HepG2 (cell line): ENCODE measurements around the gene ATAD3C. TPM values are rescaled to one million over a fixed set of nuclear protein-coding genes. Genes with fewer than 3 reads are reported as not detected.

Source experiments
- ARID4A ChIP-seq: sonication (generic); formaldehyde crosslinking; IDR thresholded peaks from 2 replicates; pipeline ENCODE4 v1.5.0; 2020; ENCODE audit warnings: mild to moderate bottlenecking, missing genetic modification reagents, borderline replicate concordance
- BRCA1 ChIP-seq: sonication (generic); formaldehyde crosslinking; IDR thresholded peaks from 2 replicates; pipeline ENCODE4 v1.4.0; 2020; ENCODE audit warnings: missing genetic modification reagents
- FOSL1 ChIP-seq: sonication (generic); formaldehyde crosslinking; IDR thresholded peaks from 2 replicates; pipeline ENCODE4 v1.9.0; 2021; ENCODE audit warnings: missing genetic modification reagents, borderline replicate concordance
- HNF1A ChIP-seq, 2 experiments: sonication (generic) in 1 of 2; formaldehyde crosslinking in 1 of 2; IDR thresholded peaks; 2 replicates each; pipeline versions ENCODE4 v1.4.0 to v1.6.1; 2016 to 2020; ENCODE audit warnings: borderline replicate concordance in 1 of 2, low read depth in 1 of 2, mild to moderate bottlenecking in 1 of 2, missing genetic modification reagents in 1 of 2
- KLF11 ChIP-seq: IDR thresholded peaks from 2 replicates; pipeline ENCODE4 v1.6.1; 2016; ENCODE audit warnings: missing compliant biosample characterization
- KLF9 ChIP-seq: IDR thresholded peaks from 2 replicates; pipeline ENCODE4 v1.6.1; 2016; ENCODE audit warnings: low read depth
- MYPOP ChIP-seq: sonication (generic); formaldehyde crosslinking; IDR thresholded peaks from 2 replicates; pipeline ENCODE4 v1.8.1; 2023; ENCODE audit warnings: mild to moderate bottlenecking, moderate library complexity, missing genetic modification reagents
- POGZ ChIP-seq: sonication (generic); formaldehyde crosslinking; IDR thresholded peaks from 2 replicates; pipeline ENCODE4 v1.4.0; 2020; ENCODE audit warnings: mild to moderate bottlenecking, missing genetic modification reagents
- POLR2AphosphoS5 ChIP-seq: IDR thresholded peaks from 2 replicates; pipeline ENCODE4 v1.6.1; 2012; ENCODE audit warnings: low read depth, low read length
- PPARG ChIP-seq: conservative IDR thresholded peaks from 2 replicates; pipeline ENCODE4 v1.6.1; 2016; ENCODE audit warnings: missing biosample characterization, missing genetic modification reagents
- TRIM22 ChIP-seq: fragments of 450-650 bp; IDR thresholded peaks from 2 replicates; pipeline ENCODE4 v1.6.1; 2017
- ZBTB7A ChIP-seq: sonication (generic); formaldehyde crosslinking; IDR thresholded peaks from 2 replicates; pipeline ENCODE4 v1.8.0; 2022; ENCODE audit warnings: mild to moderate bottlenecking, missing genetic modification reagents
- ZNF101 ChIP-seq: sonication (generic); formaldehyde crosslinking; IDR thresholded peaks from 2 replicates; pipeline ENCODE4 v1.4.0; 2020; ENCODE audit warnings: mild to moderate bottlenecking, low read depth, missing genetic modification reagents, borderline replicate concordance
- ZNF317 ChIP-seq: sonication (generic); formaldehyde crosslinking; IDR thresholded peaks from 2 replicates; pipeline ENCODE4 v1.5.0; 2020; ENCODE audit warnings: mild to moderate bottlenecking, missing genetic modification reagents
- ZNF441 ChIP-seq: sonication (generic); formaldehyde crosslinking; IDR thresholded peaks from 2 replicates; pipeline ENCODE4 v1.7.0; 2021; ENCODE audit warnings: missing genetic modification reagents, borderline replicate concordance
- ZNF546 ChIP-seq: sonication (generic); formaldehyde crosslinking; conservative IDR thresholded peaks from 2 replicates; pipeline ENCODE4 v1.8.1; 2023; ENCODE audit warnings: mild to moderate bottlenecking, missing genetic modification reagents
- ZNF549 ChIP-seq: sonication (generic); formaldehyde crosslinking; IDR thresholded peaks from 2 replicates; pipeline ENCODE4 v1.5.0; 2020; ENCODE audit warnings: missing genetic modification reagents
- ZNF850 ChIP-seq: sonication (generic); formaldehyde crosslinking; conservative IDR thresholded peaks from 2 replicates; pipeline ENCODE4 v1.9.0; 2021; ENCODE audit warnings: mild to moderate bottlenecking, missing genetic modification reagents
- ZSCAN12 ChIP-seq: sonication (generic); formaldehyde crosslinking; IDR thresholded peaks from 2 replicates; pipeline ENCODE4 v1.9.0; 2021; ENCODE audit warnings: mild to moderate bottlenecking, missing genetic modification reagents
- polyA plus RNA-seq, 8 experiments: library from polyadenylated mRNA; depleted of rRNA in 3 of 8; stranded (reverse) in 7 of 8; unstranded in 1 of 8; fragments of >200 nt; fragmentation: Illumina TruSeq in 4 of 8; extraction: Trizol in 4 of 8; gene quantifications; 2 replicates each; pipeline versions ENCODE4 v1.2.1 to v1.2.3, GENCODE V29; 2011 to 2016; ENCODE audit warnings: low read depth in 4 of 8, missing spikeins in 1 of 8, mixed read lengths in 1 of 8; ENCODE audit not compliant: insufficient read depth in 1 of 8
- total RNA-seq, 5 experiments: library from RNA; depleted of rRNA; stranded (reverse); fragments of >200 nt; fragmentation: Illumina TruSeq; extraction: Trizol; gene quantifications; 2 replicates each; pipeline ENCODE4 v1.2.3, GENCODE V29; 2016; ENCODE audit warnings: low read depth in 1 of 5

ATAD3C gene
- total and polyA plus RNA-seq, 2 of the 13 experiments (the other 11 are each of a cell fraction or from before 2014, with no cell fraction given) = 2.4 to 3.2 TPM

- peak; percentile 82; the same call in 1 of the 2 replicates for TF ChIP-seq ARID4A (CRISPR knock-in tag)
- no peak for TF ChIP-seq KLF11 (CRISPR knock-in tag)
- no peak for TF ChIP-seq ZNF850 (CRISPR knock-in tag)
- no peak for TF ChIP-seq ZNF441 (CRISPR knock-in tag)
- no peak for TF ChIP-seq FOSL1 (CRISPR knock-in tag)
- peak; percentile 39; the same call in 1 of the 2 replicates for TF ChIP-seq HNF1A (IDR thresholded peaks at IDR 0.05; ENCODE audit: low read depth)
- peak; percentile 30; the same call in 1 of the 2 replicates for TF ChIP-seq HNF1A (CRISPR knock-in tag; IDR thresholded peaks at IDR 0.05; ENCODE audit: borderline replicate concordance)
- TF ChIP-seq KLF9 (CRISPR knock-in tag) = no peak
- TF ChIP-seq BRCA1 (CRISPR knock-in tag) = no peak
- no peak for TF ChIP-seq ZSCAN12 (CRISPR knock-in tag)
- peak; percentile 73; the same call in 1 of the 2 replicates for TF ChIP-seq POLR2AphosphoS5
- TF ChIP-seq POGZ (CRISPR knock-in tag) = no peak
- TF ChIP-seq ZNF546 = no peak
- TF ChIP-seq ZBTB7A = peak; percentile 95
- no peak for TF ChIP-seq ZNF101 (CRISPR knock-in tag)
- TF ChIP-seq ZNF317 (CRISPR knock-in tag) = no peak
- peak; percentile 64; the same call in 1 of the 2 replicates for TF ChIP-seq PPARG (CRISPR knock-in tag)
- no peak for TF ChIP-seq ZNF549 (CRISPR knock-in tag)
- TF ChIP-seq TRIM22 = no peak
- TF ChIP-seq MYPOP (CRISPR knock-in tag) = peak; percentile 68; the same call in 1 of the 2 replicates
These were observed 28.2 kb upstream of the ATAD3C start, which contains the start of gene ANKRD65 (continued) for GRCh38 chr1:1421147-1421906.
